H9 (cell line): ENCODE results near the gene SEPTIN5. TPM values are rescaled to one million over a fixed set of nuclear protein-coding genes. Genes with fewer than 3 reads are reported as not detected.

Source experiments
- DNase-seq: peaks from one replicate; pipeline ENCODE4 v3.0.0-alpha.2; 2017
- H2AFZ ChIP-seq: one replicate; pipeline ENCODE4 v1.6.1; 2013; ENCODE audit warnings: mild to moderate bottlenecking, low read length, control low read depth, moderate library complexity
- H2AK5ac ChIP-seq: 2 replicates; pipeline ENCODE4 v1.6.1; 2013; ENCODE audit warnings: low read length, control low read depth, mixed read lengths; ENCODE audit not compliant: insufficient read length
- H2BK120ac ChIP-seq: one replicate; pipeline ENCODE4 v1.6.1; 2013; ENCODE audit warnings: low read depth, mild to moderate bottlenecking, low read length, control low read depth, inconsistent platforms; ENCODE audit not compliant: poor library complexity, severe bottlenecking
- H2BK12ac ChIP-seq: 2 replicates; pipeline ENCODE4 v1.6.1; 2013; ENCODE audit warnings: low read length, control low read depth, mixed read lengths, low read depth; ENCODE audit not compliant: insufficient read length
- H2BK15ac ChIP-seq: 2 replicates; pipeline ENCODE4 v1.6.1; 2013; ENCODE audit warnings: low read depth, low read length, control low read depth
- H2BK20ac ChIP-seq: one replicate; pipeline ENCODE4 v1.6.1; 2013; ENCODE audit warnings: low read depth, mild to moderate bottlenecking, low read length, control low read depth, inconsistent platforms; ENCODE audit not compliant: poor library complexity, severe bottlenecking
- H2BK5ac ChIP-seq: 2 replicates; pipeline ENCODE4 v1.6.1; 2013; ENCODE audit warnings: low read length, control low read depth, mixed read lengths; ENCODE audit not compliant: insufficient read length
- H3K14ac ChIP-seq: 2 replicates; pipeline ENCODE4 v1.6.1; 2013; ENCODE audit warnings: low read length, control low read depth; ENCODE audit not compliant: insufficient read depth
- H3K18ac ChIP-seq: 2 replicates; pipeline ENCODE4 v1.6.1; 2013; ENCODE audit warnings: low read depth, mild to moderate bottlenecking, mixed read lengths, low read length, control low read depth; ENCODE audit not compliant: insufficient read length
- H3K23ac ChIP-seq: 2 replicates; pipeline ENCODE4 v1.6.1; 2013; ENCODE audit warnings: low read length, control low read depth, mixed read lengths, low read depth; ENCODE audit not compliant: insufficient read length
- H3K23me2 ChIP-seq: 2 replicates; pipeline ENCODE4 v1.6.1; 2013; ENCODE audit warnings: low read depth, mild to moderate bottlenecking, mixed read lengths, low read length, control low read depth; ENCODE audit not compliant: insufficient read length, poor library complexity, severe bottlenecking
- H3K27ac ChIP-seq: 2 replicates; pipeline ENCODE4 v1.5.1; 2013; ENCODE audit warnings: low read length, control low read depth, mixed read lengths, low read depth; ENCODE audit not compliant: insufficient read length
- H3K27me3 ChIP-seq: 2 replicates; pipeline ENCODE4 v1.6.1; 2013; ENCODE audit warnings: low read length, control low read depth, inconsistent platforms; ENCODE audit not compliant: insufficient read depth
- H3K4ac ChIP-seq: 2 replicates; pipeline ENCODE4 v1.6.1; 2013; ENCODE audit warnings: low read depth, mild to moderate bottlenecking, control low read depth, inconsistent platforms, low read length, moderate library complexity
- H3K4me1 ChIP-seq: 2 replicates; pipeline ENCODE4 v1.6.1; 2013; ENCODE audit warnings: low read length, control low read depth, inconsistent platforms; ENCODE audit not compliant: insufficient read depth
- H3K4me2 ChIP-seq: 2 replicates; pipeline ENCODE4 v1.6.1; 2013; ENCODE audit warnings: low read length, control low read depth, mixed read lengths; ENCODE audit not compliant: insufficient read length, insufficient read depth
- H3K56ac ChIP-seq: 2 replicates; pipeline ENCODE4 v1.6.1; 2013; ENCODE audit warnings: low read depth, mild to moderate bottlenecking, mixed read lengths, low read length, control low read depth; ENCODE audit not compliant: insufficient read length
- H3K79me1 ChIP-seq: 2 replicates; pipeline ENCODE4 v1.6.1; 2013; ENCODE audit warnings: low read depth, mild to moderate bottlenecking, moderate library complexity, low read length, control low read depth, inconsistent platforms; ENCODE audit not compliant: insufficient read depth, poor library complexity, severe bottlenecking
- H3K79me2 ChIP-seq: 2 replicates; pipeline ENCODE4 v1.6.1; 2013; ENCODE audit warnings: low read length, control low read depth, inconsistent platforms; ENCODE audit not compliant: insufficient read depth
- H3K9ac ChIP-seq: 2 replicates; pipeline ENCODE4 v1.6.1; 2013; ENCODE audit warnings: low read length, control low read depth, mixed read lengths; ENCODE audit not compliant: insufficient read length; ENCODE audit errors: extremely low read depth
- H3K9me3 ChIP-seq: one replicate; pipeline ENCODE4 v1.6.1; 2013; ENCODE audit warnings: low read depth, low read length, inconsistent platforms; ENCODE audit not compliant: control insufficient read depth
- H3T11ph ChIP-seq: one replicate; pipeline ENCODE4 v1.6.1; 2013; ENCODE audit warnings: mild to moderate bottlenecking, low read length, control low read depth, inconsistent platforms
- H4K20me1 ChIP-seq: one replicate; pipeline ENCODE4 v1.6.1; 2013; ENCODE audit not compliant: control insufficient read depth, insufficient read length, insufficient read depth
- H4K5ac ChIP-seq: 2 replicates; pipeline ENCODE4 v1.6.1; 2013; ENCODE audit warnings: low read depth, mild to moderate bottlenecking, mixed read lengths, low read length, control low read depth; ENCODE audit not compliant: insufficient read length
- H4K8ac ChIP-seq: replicated peaks from 2 replicates; pipeline ENCODE4 v1.6.1; 2013; ENCODE audit warnings: low read length, control low read depth, mixed read lengths, low read depth; ENCODE audit not compliant: insufficient read length
- H4K91ac ChIP-seq: 2 replicates; pipeline ENCODE4 v1.6.1; 2013; ENCODE audit warnings: low read depth, mild to moderate bottlenecking, moderate library complexity, mixed read lengths, low read length, control low read depth; ENCODE audit not compliant: insufficient read length
- H3K27ac Mint-ChIP-seq, 3 experiments: 2 replicates in 2 of 3; 3 replicates in 1 of 3; pipeline ENCODE4 v1.8.0; 2020 to 2021; ENCODE audit warnings: mixed read lengths in 3 of 3, mild to moderate bottlenecking in 1 of 3, moderate library complexity in 1 of 3
- H3K27me3 Mint-ChIP-seq: 2 replicates; pipeline ENCODE4 v1.8.0; 2021; ENCODE audit warnings: low read depth, mild to moderate bottlenecking, moderate library complexity, mixed read lengths
- H3K36me3 Mint-ChIP-seq, 3 experiments: 2 replicates in 2 of 3; 3 replicates in 1 of 3; pipeline ENCODE4 v1.8.0; 2020 to 2021; ENCODE audit warnings: low read depth in 3 of 3, mixed read lengths in 3 of 3; ENCODE audit not compliant: insufficient read depth in 1 of 3
- H3K4me1 Mint-ChIP-seq, 2 experiments: 2 replicates each; pipeline ENCODE4 v1.8.0; 2020; ENCODE audit warnings: mixed read lengths in 2 of 2
- H3K4me3 Mint-ChIP-seq, 2 experiments: 2 replicates in 1 of 2; 3 replicates in 1 of 2; pipeline ENCODE4 v1.8.0; 2020 to 2021; ENCODE audit warnings: mild to moderate bottlenecking in 2 of 2, mixed read lengths in 2 of 2, moderate library complexity in 1 of 2
- H3K9me3 Mint-ChIP-seq, 2 experiments: 2 replicates in 1 of 2; 3 replicates in 1 of 2; pipeline ENCODE4 v1.8.0; 2020; ENCODE audit warnings: mild to moderate bottlenecking in 2 of 2, mixed read lengths in 2 of 2, moderate library complexity in 1 of 2
- WGBS: extraction: QIAGEN DNeasy Blood & Tissue Kit; methylation state at CpG from one replicate; pipeline ENCODE4 v1.1.7; 2013; ENCODE audit warnings: missing lambda C conversion rate, low lambda C conversion rate, mixed read lengths; ENCODE audit not compliant: insufficient read length; ENCODE audit errors: extremely low coverage; 5-methylcytosine and 5-hydroxymethylcytosine counted together
- total RNA-seq: library from RNA; stranded (reverse); gene quantifications from 2 replicates; pipeline ENCODE4 v1.2.1, GENCODE V29; 2021
- TF ChIP-seq, protein P1 (sequence below): fragments of 200-600 bp; sonication (generic); conservative IDR thresholded peaks from 3 replicates; pipeline ENCODE4 v1.8.0; 2021; ENCODE audit warnings: antibody characterized with exemption, mild to moderate bottlenecking

Gene SEPTIN5
- total RNA-seq, 1 experiment from 2014 or later = 17.8 TPM

DNA sequence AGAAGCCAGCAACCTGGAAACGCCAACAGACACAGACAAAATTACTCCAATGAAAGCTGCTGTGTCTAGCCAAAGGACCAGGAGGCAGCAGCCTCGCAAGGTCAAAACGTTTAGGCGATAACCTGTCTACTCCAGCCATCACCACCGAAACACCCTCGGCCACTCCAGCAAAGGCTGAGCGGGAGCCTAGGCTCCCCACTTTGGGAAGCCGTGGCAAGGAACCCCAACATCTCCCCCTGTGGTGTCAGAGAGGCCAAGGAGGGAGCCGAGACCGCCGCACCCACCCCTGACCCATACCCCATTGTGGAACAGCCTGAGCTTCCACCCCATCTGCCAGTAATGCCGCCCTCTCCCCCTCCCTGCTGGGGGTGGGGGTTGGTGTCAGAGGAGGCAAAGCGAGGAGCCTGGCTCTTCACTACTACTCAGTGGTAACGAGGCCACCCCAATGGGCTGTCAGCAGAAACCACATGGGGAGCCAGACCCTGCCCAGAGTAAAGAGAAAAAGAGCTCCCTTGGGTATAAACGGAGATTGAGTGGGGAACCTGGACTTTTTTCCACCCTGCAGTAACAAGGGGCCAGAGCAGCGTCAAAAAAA is 33.9 kb upstream of the SEPTIN5 start:
- Mint-ChIP-seq H3K4me3 (no peak overlapping the region), H3K27me3 (peaks cover 15% of the 10 kb centered on the region), H3K4me1 (peaks cover 6 to 12% of the 10 kb centered on the region in 2 experiments), H3K27ac (no peak overlapping the region), H3K9me3 (peaks cover 9 to 10% of the 10 kb centered on the region in 2 experiments; a peak in 4 of 5 replicates), H3K36me3 (no peaks in the 10 kb centered on the region; a peak in 1 of 7 replicates)
- H3K4ac ChIP-seq = no peak overlapping the region
- no peak overlapping the region for H2BK120ac ChIP-seq
- no peak overlapping the region for H3K18ac ChIP-seq
- no peak overlapping the region for H3T11ph ChIP-seq
- H4K91ac ChIP-seq = no peak overlapping the region
- H3K23ac ChIP-seq = no peak overlapping the region
- H3K56ac ChIP-seq = no peak overlapping the region
- H3K9ac ChIP-seq = no peak overlapping the region
- H2BK20ac ChIP-seq = no peak overlapping the region
- TF ChIP-seq, protein P1, sequence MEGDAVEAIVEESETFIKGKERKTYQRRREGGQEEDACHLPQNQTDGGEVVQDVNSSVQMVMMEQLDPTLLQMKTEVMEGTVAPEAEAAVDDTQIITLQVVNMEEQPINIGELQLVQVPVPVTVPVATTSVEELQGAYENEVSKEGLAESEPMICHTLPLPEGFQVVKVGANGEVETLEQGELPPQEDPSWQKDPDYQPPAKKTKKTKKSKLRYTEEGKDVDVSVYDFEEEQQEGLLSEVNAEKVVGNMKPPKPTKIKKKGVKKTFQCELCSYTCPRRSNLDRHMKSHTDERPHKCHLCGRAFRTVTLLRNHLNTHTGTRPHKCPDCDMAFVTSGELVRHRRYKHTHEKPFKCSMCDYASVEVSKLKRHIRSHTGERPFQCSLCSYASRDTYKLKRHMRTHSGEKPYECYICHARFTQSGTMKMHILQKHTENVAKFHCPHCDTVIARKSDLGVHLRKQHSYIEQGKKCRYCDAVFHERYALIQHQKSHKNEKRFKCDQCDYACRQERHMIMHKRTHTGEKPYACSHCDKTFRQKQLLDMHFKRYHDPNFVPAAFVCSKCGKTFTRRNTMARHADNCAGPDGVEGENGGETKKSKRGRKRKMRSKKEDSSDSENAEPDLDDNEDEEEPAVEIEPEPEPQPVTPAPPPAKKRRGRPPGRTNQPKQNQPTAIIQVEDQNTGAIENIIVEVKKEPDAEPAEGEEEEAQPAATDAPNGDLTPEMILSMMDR = no peak
- no peak overlapping the region for H2BK5ac ChIP-seq
- H3K9me3 ChIP-seq = no peaks in the 10 kb centered on the region
- H3K4me2 ChIP-seq = no peak overlapping the region
- no peak overlapping the region for H4K5ac ChIP-seq
- H3K79me1 ChIP-seq = no peaks in the 10 kb centered on the region
- no peak overlapping the region for H4K8ac ChIP-seq
- H2AK5ac ChIP-seq = no peak overlapping the region
- H3K27ac ChIP-seq = no peak overlapping the region
- H2BK12ac ChIP-seq = no peak overlapping the region
- H3K14ac ChIP-seq = no peak overlapping the region; the same call in 1 of the 2 replicates
- no peaks in the 10 kb centered on the region for H3K23me2 ChIP-seq
- no peaks in the 10 kb centered on the region for H4K20me1 ChIP-seq
- no CpG with 5 or more reads among the region's 16 CpGs for WGBS
- no peak for DNase-seq
- H2AFZ ChIP-seq = no peak overlapping the region
- H3K4me1 ChIP-seq = peaks cover 2% of the 10 kb centered on the region; the same call in 1 of the 2 replicates
- H2BK15ac ChIP-seq = no peak overlapping the region
- H3K27me3 ChIP-seq = no peaks in the 10 kb centered on the region
- H3K79me2 ChIP-seq = no peaks in the 10 kb centered on the region
